HepG2 (cell line): ENCODE results near the gene DNAJB11. TPM values are rescaled to one million over a fixed set of nuclear protein-coding genes. Genes with fewer than 3 reads are reported as not detected.

Experiments used
- CEBPB ChIP-seq: IDR thresholded peaks from 2 replicates; pipeline ENCODE4 v1.6.1; 2011; ENCODE audit warnings: low read depth, low read length, improper control_type of control experiment, borderline replicate concordance
- GFI1 ChIP-seq: sonication (generic); formaldehyde crosslinking; IDR thresholded peaks from 2 replicates; pipeline ENCODE4 v1.5.0; 2020; ENCODE audit warnings: missing genetic modification reagents, mild to moderate bottlenecking, borderline replicate concordance
- KMT2A ChIP-seq: sonication (generic); formaldehyde crosslinking; IDR thresholded peaks from 2 replicates; pipeline ENCODE4 v1.4.0; 2020; ENCODE audit warnings: missing genetic modification reagents
- MED13 ChIP-seq: sonication (generic); formaldehyde crosslinking; IDR thresholded peaks from 2 replicates; pipeline ENCODE4 v1.5.0; 2020; ENCODE audit warnings: missing genetic modification reagents
- SCMH1 ChIP-seq: sonication (generic); formaldehyde crosslinking; IDR thresholded peaks from 2 replicates; pipeline ENCODE4 v1.9.0; 2021; ENCODE audit warnings: missing genetic modification reagents, mild to moderate bottlenecking, borderline replicate concordance
- SUZ12 ChIP-seq: fragments of 150-350 bp; IDR thresholded peaks from 2 replicates; pipeline ENCODE4 v1.6.1; 2014; ENCODE audit warnings: low read depth, low read length
- XBP1 ChIP-seq: sonication (generic); formaldehyde crosslinking; IDR thresholded peaks from 2 replicates; pipeline ENCODE4 v1.5.0; 2020; ENCODE audit warnings: missing genetic modification reagents
- ZIK1 ChIP-seq: sonication (generic); formaldehyde crosslinking; IDR thresholded peaks from 2 replicates; pipeline ENCODE4 v1.5.0; 2020; ENCODE audit warnings: mild to moderate bottlenecking, low read depth, missing genetic modification reagents, borderline replicate concordance
- ZMAT3 ChIP-seq: sonication (generic); formaldehyde crosslinking; conservative IDR thresholded peaks from 2 replicates; pipeline ENCODE4 v1.7.0; 2021; ENCODE audit warnings: missing genetic modification reagents
- ZNF329 ChIP-seq: sonication (generic); formaldehyde crosslinking; IDR thresholded peaks from 2 replicates; pipeline ENCODE4 v1.9.0; 2021; ENCODE audit warnings: low read depth, mild to moderate bottlenecking, missing genetic modification reagents
- ZNF510 ChIP-seq: sonication (generic); formaldehyde crosslinking; IDR thresholded peaks from 2 replicates; pipeline ENCODE4 v1.4.0; 2020; ENCODE audit warnings: low read depth, mild to moderate bottlenecking, missing genetic modification reagents
- ZNF570 ChIP-seq: sonication (generic); formaldehyde crosslinking; IDR thresholded peaks from 2 replicates; pipeline ENCODE4 v1.4.0; 2020; ENCODE audit warnings: mild to moderate bottlenecking, missing genetic modification reagents, borderline replicate concordance
- ZNF619 ChIP-seq: sonication (generic); formaldehyde crosslinking; IDR thresholded peaks from 2 replicates; pipeline ENCODE4 v1.4.0; 2020; ENCODE audit warnings: mild to moderate bottlenecking, missing genetic modification reagents
- ZNF660 ChIP-seq: sonication (generic); formaldehyde crosslinking; IDR thresholded peaks from 2 replicates; pipeline ENCODE4 v1.5.1; 2020; ENCODE audit warnings: mild to moderate bottlenecking, low read depth, missing genetic modification reagents, borderline replicate concordance
- polyA plus RNA-seq, 8 experiments: library from polyadenylated mRNA; depleted of rRNA in 3 of 8; stranded (reverse) in 7 of 8; unstranded in 1 of 8; fragments of >200 nt; fragmentation: Illumina TruSeq in 4 of 8; extraction: Trizol in 4 of 8; gene quantifications; 2 replicates each; pipeline versions ENCODE4 v1.2.1 to v1.2.3, GENCODE V29; 2011 to 2016; ENCODE audit warnings: low read depth in 4 of 8, missing spikeins in 1 of 8, mixed read lengths in 1 of 8; ENCODE audit not compliant: insufficient read depth in 1 of 8
- total RNA-seq, 5 experiments: library from RNA; depleted of rRNA; stranded (reverse); fragments of >200 nt; fragmentation: Illumina TruSeq; extraction: Trizol; gene quantifications; 2 replicates each; pipeline ENCODE4 v1.2.3, GENCODE V29; 2016; ENCODE audit warnings: low read depth in 1 of 5
- TF ChIP-seq, protein P1 (sequence below): sonication (generic); formaldehyde crosslinking; IDR thresholded peaks from 2 replicates; pipeline ENCODE4 v1.4.0; 2020; ENCODE audit warnings: mild to moderate bottlenecking, missing genetic modification reagents, borderline replicate concordance
- TF ChIP-seq, protein P2 (sequence below): fragments of 450-650 bp; IDR thresholded peaks from 2 replicates; pipeline ENCODE4 v1.6.1; 2017; ENCODE audit warnings: mild to moderate bottlenecking
- TF ChIP-seq, protein P3 (sequence below): sonication (generic); formaldehyde crosslinking; IDR thresholded peaks from 2 replicates; pipeline ENCODE4 v1.8.1; 2023; ENCODE audit warnings: missing genetic modification reagents, inconsistent platforms, borderline replicate concordance
- TF ChIP-seq, protein P4 (sequence below): IDR thresholded peaks from 2 replicates; pipeline ENCODE4 v1.6.1; 2012; ENCODE audit warnings: inconsistent platforms
- TF ChIP-seq, protein P5 (sequence below): sonication (generic); formaldehyde crosslinking; IDR thresholded peaks from 2 replicates; pipeline ENCODE4 v1.4.0; 2020; ENCODE audit warnings: missing genetic modification reagents, borderline replicate concordance
- TF ChIP-seq, protein P6 (sequence below): sonication (generic); formaldehyde crosslinking; IDR thresholded peaks from 2 replicates; pipeline ENCODE4 v1.4.0; 2020; ENCODE audit warnings: mild to moderate bottlenecking, missing genetic modification reagents

Gene DNAJB11
- total and polyA plus RNA-seq, 2 of the 13 experiments (the other 11 are each of a cell fraction or from before 2014, with no cell fraction given), result 41.0 to 132 TPM

DNA sequence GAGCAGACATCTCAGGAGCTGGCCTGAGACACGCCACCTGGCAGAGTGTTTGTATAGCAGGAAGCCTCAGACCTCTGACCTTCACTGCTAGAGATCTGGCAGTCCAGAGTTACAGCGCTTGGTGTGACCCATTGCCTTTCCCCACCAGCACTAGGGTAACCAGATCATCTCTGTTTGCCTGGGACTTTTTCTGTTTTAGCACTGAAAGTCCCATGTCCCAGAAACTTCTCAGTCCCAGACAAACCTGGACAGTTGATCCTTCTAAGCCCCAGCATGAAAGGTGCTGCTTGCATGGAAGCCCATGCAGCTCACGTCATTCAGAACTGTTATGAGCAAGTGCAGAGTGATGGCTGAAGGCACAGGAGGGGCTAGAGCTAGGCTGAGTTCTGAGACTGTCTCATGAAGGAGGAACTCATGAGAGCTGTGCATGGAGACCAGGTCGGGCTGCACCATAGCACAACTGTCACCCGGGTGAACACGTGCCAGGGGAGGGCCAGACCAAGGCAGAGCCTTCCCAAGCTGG is 24.1 kb downstream of the DNAJB11 start (continued):
- TF ChIP-seq, protein P1, sequence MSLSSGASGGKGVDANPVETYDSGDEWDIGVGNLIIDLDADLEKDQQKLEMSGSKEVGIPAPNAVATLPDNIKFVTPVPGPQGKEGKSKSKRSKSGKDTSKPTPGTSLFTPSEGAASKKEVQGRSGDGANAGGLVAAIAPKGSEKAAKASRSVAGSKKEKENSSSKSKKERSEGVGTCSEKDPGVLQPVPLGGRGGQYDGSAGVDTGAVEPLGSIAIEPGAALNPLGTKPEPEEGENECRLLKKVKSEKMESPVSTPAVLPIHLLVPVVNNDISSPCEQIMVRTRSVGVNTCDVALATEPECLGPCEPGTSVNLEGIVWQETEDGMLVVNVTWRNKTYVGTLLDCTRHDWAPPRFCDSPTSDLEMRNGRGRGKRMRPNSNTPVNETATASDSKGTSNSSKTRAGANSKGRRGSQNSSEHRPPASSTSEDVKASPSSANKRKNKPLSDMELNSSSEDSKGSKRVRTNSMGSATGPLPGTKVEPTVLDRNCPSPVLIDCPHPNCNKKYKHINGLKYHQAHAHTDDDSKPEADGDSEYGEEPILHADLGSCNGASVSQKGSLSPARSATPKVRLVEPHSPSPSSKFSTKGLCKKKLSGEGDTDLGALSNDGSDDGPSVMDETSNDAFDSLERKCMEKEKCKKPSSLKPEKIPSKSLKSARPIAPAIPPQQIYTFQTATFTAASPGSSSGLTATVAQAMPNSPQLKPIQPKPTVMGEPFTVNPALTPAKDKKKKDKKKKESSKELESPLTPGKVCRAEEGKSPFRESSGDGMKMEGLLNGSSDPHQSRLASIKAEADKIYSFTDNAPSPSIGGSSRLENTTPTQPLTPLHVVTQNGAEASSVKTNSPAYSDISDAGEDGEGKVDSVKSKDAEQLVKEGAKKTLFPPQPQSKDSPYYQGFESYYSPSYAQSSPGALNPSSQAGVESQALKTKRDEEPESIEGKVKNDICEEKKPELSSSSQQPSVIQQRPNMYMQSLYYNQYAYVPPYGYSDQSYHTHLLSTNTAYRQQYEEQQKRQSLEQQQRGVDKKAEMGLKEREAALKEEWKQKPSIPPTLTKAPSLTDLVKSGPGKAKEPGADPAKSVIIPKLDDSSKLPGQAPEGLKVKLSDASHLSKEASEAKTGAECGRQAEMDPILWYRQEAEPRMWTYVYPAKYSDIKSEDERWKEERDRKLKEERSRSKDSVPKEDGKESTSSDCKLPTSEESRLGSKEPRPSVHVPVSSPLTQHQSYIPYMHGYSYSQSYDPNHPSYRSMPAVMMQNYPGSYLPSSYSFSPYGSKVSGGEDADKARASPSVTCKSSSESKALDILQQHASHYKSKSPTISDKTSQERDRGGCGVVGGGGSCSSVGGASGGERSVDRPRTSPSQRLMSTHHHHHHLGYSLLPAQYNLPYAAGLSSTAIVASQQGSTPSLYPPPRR, result no peak; the same call in 1 of the 2 replicates
- TF ChIP-seq ZMAT3 (peak; percentile 65; the same call in 1 of the 2 replicates), MED13 (CRISPR knock-in tag) (no peak), XBP1 (CRISPR knock-in tag) (no peak), CEBPB (no peak), ZNF510 (no peak), ZNF329 (CRISPR knock-in tag) (no peak), ZNF570 (no peak), SCMH1 (CRISPR knock-in tag) (no peak), KMT2A (CRISPR knock-in tag) (no peak), ZNF619 (CRISPR knock-in tag) (no peak), ZNF660 (CRISPR knock-in tag) (no peak), GFI1 (CRISPR knock-in tag) (no peak), SUZ12 (no peak), ZIK1 (CRISPR knock-in tag) (no peak)
- TF ChIP-seq, protein P2, sequence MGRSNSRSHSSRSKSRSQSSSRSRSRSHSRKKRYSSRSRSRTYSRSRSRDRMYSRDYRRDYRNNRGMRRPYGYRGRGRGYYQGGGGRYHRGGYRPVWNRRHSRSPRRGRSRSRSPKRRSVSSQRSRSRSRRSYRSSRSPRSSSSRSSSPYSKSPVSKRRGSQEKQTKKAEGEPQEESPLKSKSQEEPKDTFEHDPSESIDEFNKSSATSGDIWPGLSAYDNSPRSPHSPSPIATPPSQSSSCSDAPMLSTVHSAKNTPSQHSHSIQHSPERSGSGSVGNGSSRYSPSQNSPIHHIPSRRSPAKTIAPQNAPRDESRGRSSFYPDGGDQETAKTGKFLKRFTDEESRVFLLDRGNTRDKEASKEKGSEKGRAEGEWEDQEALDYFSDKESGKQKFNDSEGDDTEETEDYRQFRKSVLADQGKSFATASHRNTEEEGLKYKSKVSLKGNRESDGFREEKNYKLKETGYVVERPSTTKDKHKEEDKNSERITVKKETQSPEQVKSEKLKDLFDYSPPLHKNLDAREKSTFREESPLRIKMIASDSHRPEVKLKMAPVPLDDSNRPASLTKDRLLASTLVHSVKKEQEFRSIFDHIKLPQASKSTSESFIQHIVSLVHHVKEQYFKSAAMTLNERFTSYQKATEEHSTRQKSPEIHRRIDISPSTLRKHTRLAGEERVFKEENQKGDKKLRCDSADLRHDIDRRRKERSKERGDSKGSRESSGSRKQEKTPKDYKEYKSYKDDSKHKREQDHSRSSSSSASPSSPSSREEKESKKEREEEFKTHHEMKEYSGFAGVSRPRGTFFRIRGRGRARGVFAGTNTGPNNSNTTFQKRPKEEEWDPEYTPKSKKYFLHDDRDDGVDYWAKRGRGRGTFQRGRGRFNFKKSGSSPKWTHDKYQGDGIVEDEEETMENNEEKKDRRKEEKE, result no peak
- TF ChIP-seq, protein P3, sequence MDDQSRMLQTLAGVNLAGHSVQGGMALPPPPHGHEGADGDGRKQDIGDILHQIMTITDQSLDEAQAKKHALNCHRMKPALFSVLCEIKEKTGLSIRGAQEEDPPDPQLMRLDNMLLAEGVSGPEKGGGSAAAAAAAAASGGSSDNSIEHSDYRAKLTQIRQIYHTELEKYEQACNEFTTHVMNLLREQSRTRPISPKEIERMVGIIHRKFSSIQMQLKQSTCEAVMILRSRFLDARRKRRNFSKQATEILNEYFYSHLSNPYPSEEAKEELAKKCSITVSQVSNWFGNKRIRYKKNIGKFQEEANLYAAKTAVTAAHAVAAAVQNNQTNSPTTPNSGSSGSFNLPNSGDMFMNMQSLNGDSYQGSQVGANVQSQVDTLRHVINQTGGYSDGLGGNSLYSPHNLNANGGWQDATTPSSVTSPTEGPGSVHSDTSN (CRISPR knock-in tag), result no peak
- TF ChIP-seq, protein P4, sequence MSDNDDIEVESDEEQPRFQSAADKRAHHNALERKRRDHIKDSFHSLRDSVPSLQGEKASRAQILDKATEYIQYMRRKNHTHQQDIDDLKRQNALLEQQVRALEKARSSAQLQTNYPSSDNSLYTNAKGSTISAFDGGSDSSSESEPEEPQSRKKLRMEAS, result peak; percentile 61; the same call in 1 of the 2 replicates
- TF ChIP-seq, protein P5, sequence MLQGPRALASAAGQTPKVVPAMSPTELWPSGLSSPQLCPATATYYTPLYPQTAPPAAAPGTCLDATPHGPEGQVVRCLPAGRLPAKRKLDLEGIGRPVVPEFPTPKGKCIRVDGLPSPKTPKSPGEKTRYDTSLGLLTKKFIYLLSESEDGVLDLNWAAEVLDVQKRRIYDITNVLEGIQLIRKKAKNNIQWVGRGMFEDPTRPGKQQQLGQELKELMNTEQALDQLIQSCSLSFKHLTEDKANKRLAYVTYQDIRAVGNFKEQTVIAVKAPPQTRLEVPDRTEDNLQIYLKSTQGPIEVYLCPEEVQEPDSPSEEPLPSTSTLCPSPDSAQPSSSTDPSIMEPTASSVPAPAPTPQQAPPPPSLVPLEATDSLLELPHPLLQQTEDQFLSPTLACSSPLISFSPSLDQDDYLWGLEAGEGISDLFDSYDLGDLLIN (CRISPR knock-in tag), result no peak
- TF ChIP-seq, protein P6, sequence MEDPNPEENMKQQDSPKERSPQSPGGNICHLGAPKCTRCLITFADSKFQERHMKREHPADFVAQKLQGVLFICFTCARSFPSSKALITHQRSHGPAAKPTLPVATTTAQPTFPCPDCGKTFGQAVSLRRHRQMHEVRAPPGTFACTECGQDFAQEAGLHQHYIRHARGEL (CRISPR knock-in tag), result no peak
